NOMO-1 treated with DMSO at 0.1 percent for 48 hours (cell line): ENCODE measurements around the gene TEAD1.

Source experiments
- DNase-seq: peaks from one replicate; lab custom pipeline; 2025; ENCODE audit not compliant: unreplicated experiment; lab: John Stamatoyannopoulos, UW

Gene TEAD1

DNA sequence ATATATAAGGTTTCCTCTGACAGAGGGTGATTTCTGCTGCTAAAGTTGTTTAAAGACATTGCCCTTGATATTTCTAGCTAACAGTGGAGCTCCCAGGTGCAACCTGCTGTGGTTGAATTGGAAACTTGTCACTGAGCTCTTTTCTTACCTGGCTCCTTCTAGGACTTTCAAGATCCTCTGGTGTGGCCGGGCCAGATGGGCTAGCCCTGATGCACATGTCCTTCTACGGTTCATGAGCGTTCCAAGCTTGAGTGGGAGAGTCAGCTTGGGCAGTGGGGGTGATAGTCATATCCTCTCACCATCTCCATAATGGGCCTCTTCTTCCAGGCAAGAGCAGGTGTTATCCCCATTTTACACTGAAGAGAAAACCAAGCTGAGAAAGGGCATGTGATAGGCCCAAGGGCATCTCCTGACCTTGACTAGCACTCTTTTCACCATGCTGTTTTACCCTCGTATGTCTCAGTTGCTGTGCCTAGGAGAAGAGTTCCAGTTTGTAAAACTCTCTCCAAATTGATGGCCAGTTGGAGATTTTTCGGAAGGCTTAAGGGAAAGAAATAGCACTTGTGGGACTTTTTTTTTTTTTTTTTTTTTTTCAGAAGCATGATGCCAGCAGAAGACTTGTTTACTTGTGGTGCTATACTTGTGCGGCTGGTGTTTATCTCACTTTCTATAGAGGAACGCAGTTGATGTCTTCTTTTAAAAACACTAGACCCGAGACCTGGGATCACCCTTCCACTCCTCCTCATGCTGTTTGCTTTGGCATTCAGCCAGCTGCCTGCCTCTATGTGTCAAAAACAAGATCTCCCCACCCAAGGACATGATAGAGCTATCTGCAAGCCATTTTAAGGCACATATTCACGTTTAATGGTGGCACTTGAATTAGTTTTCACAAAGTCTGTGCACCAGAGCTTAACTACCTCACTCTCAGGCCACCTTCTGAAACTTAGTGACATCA lies 32.6 kb downstream of the TEAD1 start:
- no peak for DNase-seq

DNA sequence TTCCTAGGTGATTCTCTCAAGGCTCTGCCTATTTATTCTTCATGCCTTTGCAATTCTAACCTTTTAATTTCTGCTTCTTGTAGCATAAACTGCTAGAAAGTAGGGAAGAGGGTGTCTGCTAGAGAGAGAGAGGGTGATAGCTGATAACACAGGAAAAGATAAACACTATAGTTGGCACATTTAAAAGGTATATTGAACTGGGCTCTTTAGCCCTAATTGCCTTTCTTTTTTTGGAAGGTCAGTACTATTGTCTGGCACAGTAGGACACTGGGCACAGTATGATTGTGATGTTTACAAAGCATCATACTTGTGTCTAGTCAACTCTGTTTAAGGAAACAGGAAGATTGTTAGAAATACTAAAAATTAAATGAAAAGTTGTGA lies 33.3 kb downstream of the TEAD1 start:
- no peak for DNase-seq

DNA sequence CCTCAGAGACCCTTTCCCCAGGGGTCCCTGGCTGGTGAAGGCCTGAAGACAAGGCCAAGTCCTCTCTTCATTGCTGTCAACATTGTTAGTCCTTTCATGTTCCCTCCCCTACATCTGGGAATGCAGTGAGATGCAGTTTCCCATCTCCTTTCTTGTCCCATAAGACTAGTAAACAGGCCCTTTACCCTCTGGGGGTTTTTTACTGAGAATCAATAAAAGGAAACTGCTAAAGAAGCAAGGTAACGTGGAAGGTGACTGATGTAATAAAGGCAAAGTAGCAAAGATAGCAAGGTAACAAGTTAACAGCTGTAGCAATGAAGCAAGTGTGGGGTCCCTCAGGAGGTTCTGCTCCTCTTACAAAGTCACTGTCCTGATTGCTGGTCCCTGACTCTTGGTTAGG lies 37.3 kb downstream of the TEAD1 start:
- no peak for DNase-seq

DNA sequence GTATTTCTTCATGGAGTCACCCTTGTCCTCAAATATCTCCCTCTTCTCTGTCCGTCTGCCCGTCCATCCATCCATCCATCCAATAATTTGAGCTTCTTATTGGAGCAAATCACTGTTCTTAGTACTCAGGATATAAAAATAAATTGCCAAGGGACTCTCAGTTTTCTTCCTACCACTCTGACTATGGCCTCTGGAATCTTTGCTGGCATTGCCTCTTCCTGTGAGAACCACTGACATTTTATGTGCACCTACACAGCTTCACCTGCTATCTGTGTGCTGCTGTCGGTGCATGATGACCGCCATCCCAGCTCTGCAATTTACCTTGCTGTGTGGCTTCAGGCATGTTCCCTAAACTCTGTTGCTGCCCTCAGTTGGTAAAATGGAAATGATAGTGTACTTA lies 37.9 kb downstream of the TEAD1 start:
- DNase-seq, result no peak

DNA sequence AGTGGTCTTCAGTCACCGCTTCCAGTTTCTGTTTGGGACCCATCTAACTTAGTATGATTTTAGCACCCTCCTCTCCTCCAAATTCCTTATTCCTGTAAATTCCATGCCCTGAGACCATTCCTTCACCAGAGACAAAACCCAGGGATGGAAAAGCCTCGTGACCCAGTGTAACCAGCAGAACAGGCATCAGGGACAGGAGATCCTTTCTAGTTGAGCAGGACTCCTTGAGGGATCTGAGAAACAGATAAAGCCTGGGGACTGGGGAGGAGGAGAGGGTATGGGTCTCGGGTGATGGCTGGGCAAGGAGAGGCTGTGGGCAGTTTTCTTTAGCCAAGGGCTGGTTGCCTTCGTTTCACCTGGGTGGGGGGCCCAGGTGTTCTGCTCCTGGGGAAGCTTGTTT lies 40.9 kb downstream of the TEAD1 start:
- DNase-seq, result no peak

DNA sequence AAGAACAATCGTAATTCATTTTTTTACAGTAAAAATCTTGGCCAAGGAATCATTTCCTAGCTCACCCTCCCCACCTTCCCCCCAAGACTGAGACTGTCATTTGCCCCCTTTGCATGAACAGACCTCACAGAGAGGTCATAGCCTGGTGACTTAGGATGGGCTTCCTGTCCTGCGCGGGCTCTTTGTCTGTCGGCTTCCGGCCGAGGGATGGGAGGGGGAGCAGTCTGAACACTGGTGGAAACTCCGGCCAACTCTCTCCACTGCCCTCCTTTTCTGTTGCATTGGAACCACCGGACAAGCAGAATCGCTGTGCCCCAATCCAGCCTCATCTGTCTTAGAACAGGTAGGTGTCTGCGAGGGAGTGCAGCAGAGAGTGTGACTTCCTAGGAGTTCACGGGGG lies 41.7 kb downstream of the TEAD1 start:
- DNase-seq, result no peak

DNA sequence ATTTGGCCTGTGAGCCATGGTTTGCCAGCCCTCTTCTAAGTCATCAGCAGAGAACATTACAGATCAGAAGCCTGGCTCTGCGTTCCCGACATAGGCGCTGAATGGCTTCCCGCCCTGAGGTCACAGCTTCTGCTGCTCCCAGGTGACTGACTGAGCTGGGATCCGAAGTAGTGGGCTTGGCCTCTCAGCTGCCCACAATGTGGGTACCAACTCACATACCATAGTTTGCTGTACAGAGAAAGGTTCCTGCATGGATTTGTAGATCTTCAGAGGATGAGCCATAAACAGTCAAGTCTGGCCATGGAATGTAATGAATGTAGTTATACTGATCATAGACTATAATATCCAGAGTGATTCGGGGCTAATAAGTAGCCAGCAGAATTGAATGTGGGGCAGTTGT lies 42.6 kb downstream of the TEAD1 start:
- DNase-seq, result no peak

DNA sequence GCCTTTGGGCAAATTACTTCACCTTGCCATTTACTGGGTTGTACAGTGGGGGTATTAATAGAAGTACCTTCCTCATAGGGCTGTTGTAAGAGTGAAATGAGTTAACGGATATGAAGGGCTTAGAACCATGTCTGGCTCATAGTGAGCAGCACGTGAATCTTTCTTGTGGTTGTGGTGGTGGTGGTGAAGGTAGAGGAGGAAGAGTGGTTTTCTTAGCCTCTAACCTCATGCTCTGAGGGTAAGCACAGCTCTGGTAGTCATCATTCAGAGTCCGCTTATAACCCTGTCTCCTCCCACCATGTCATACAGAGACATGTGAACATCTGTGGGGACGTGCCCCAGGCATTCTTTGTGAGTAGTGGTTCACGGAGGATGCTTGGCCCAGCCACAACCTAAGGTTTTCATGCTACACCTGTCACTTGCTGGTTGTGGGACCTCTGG lies 43.6 kb downstream of the TEAD1 start:
- DNase-seq, result peak; percentile 10

DNA sequence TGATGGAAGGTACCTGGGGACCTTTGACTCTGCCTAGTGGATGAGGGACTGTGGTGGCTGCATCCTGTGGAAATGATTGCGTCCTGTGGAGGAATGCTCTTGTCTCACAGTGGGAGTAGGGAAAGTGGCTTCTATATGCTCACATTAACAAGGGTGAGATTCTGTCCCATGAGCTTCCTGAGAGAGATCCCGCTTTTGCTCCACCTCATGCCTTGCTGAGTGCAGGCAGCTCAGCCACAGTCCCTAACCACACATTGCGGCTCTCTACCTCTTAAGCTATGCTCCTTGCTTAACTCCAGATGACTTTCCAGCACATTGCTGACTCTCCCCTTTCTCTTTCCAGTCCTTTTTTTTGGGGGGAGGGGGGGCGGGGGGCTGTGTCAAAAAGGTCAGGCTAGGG lies 45.0 kb downstream of the TEAD1 start:
- no peak for DNase-seq

DNA sequence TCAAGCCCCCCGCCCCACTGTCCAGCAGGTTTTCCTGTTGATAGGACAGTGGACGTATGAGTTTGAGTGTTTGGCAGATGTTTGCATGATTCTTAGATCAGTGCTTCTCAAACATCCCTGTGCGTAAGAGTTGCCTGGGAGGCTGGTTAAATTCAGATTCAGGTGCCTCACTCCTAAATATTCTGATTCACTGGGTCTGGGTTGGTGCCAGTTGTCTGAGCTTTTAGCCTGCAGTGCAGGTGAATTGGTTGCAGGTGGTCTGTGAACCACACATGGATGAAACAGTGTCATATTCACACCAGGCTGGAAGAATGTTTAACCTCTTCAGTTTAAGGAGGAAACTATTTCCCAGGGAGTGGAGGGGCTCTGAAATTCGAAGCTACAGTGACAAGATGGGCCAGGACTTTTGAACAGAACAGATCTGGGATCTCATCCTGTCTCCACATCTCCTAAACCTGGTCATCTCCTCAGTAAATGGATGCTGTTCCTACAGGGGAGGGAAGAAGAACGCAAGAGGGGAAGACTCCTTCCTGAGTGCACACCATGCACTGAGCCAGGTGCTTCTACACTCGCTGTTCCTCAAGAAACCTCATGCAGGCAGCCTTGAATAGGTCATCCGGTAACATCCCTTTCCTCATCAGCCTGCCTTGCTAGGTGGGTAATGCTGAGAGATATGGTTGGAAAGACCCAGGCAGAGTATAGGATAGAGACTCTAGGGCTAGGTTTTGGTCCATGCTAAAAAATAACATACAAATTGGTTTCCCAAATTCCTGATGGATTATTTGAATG lies 47.8 kb downstream of the TEAD1 start:
- DNase-seq, result no peak

DNA sequence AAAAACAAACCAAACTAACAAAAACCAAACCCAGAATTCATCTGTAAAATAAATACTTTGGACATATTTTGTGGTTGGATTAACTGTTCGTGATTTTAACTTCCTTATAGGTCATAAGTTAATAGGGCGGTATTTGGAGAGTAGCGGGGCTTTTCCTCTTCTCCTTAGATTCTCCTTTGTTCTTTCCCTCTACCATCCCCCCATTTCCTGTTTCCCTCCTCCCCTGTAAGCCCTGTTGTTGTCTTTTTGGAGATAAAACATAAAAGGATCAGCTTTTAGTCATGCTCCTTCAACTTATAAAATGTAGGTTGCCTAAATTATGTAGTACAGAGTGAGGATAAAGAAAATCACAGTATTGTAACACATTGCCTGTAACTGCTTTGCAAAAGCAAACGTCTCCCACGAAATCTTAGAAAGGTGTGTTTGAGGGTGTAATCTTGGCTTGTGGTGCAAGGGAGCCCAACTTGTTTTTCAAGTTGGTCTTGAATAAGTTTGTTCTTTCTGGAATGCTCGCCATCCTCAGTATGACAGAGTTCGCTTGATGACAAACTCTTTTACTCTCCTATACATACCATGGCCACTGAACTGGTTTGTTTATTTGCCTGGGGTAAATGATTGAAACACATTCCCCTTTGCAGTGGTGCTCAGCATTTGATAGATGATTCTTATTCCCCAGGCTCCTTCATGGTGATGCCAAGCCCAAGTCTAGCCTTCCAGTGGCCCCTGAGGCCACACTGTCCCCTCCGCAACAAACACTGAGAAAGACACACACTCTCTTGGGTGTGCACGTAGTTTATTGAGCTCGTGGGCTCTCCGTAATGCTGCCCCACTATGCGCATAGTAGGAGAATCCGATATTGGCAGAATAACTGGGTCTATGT lies 49.4 kb downstream of the TEAD1 start:
- no peak for DNase-seq

DNA sequence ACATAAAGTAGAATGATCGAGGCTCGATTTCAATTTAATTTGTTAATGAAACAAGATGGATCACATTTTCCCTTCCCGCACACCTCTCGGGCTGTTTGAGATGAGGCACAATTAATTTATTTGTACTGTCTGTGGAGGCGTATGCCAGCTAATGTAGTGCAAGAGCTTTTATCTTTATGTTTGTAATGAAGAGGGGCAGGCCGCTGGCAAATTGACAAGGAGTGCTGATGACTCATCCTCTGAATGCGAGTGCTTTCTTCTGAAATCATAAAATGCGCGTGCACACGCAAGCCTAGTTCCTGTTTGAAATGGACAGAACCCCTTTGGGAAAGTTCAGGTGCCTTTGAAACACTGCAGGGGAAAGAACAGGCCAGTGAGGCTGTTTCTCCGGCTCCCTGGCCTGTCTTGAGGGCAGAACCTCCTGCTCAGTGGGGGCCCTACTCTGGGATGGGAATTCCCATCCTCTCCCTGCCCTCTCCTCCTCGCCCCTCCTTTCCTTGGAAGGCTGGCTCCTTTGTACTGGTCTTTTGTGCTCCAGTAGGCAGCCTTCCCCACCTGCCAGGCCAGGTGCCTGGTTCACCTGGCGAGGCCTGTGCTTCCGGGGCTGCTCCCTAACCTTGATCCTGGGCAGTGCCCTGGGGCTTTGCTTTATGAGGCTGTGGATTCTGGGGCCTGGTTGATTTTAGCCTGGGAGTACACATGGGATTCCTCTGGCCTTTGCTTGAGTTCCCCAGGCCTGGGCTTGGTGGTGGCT lies 50.3 kb downstream of the TEAD1 start:
- DNase-seq, result peak; percentile 73

DNA sequence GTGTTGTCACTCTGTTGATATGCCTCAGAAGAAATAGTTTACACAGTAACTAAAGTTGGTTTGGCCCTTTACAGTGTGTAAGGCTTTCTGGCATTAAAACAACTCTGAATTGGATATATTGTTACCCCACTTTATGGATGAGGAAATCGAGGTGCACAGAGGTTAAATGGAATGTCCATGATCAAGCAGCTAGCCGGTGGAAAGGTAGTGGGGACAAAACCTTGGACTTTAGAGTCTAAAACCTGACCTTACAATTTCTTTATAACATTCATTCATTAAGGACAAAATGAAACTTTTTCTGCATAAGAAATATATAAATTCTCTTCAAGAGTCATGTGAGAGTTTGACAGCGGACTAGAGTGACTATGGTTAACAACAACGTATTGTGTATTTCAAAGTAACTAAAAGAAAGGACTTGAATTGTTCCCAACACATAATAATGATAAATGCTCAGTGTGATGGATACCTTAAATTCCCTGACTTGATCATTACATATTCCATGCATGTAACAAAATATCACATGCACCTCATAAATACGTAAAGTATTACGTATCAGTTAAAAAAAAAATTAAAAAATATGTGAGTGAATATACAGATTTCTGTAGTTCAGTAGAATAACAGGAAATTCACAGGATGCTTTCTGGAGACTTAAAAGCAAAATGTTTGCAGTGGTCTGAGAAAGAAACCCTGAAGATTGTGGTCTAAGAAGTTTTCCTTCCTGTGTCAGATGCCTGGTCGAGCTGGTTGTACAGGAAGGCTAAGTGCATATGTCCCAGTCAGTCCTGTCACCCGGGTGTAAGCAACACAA lies 51.0 kb downstream of the TEAD1 start:
- DNase-seq, result no peak

DNA sequence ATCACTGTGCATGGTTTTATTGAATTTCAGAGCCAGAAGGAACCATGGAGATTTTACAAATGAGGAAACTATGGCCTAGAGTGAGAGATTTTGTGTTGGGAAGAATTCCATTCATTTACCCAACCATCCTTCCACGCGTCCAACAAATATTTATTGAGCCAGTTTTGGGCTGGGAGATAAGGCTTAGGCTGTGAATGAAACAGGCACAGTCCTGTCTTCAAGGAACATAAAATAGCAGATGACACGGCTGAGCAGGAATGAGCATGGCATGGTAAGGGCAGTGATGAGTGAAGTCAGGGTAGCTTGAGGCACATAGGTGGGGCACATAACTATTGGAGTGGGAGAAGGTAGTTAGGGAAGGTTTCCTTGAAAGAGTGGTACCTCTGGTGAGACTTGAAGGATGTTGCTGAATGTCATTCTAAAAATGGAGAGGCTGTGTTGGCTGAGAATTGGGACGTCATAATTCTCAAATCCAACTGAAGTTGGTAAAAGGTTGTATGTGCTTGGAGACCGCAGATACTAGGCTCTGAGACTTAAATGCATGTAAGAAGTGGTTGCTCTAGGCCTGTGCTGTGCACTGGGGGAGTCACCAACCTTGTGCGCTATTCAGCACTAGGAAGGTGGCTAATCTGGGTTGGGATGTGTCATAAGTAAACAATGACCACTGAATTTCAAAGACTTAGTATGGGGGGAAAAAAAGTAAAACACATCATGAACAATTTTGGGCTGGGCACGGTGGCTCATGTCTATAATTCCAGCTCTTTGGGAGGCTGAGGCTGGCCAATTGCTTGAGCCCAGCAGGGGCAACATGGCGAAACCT lies 51.9 kb downstream of the TEAD1 start:
- DNase-seq, result no peak

DNA sequence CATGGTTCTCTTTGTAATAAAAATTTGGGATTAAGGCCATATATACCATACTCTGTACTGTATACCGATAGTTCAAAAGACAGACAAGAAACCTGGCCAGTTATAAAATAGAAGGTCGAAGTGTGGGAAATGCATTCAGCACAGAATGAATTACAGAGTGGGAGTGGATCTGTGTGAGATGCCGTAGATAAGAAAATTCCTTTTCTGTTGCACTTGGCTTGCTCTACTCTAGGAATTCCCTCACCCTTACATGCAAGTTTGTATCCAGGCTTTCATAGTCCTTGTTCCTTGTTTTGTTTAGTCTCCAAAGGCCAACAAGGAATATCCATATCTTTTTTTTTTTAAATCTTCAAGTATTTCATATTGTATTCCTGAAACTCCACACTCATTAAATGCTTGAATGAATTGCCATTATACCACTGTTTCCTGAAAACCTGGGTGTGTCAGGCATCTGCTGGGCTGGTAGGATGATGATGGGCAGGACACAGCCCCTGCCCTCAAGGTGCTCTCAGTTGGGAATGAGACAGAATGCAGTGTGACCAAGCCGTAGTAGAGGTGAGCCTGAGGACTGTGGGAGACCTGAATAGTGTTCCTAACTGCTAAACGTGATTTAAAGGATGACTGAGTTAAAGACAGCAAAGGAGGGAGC lies 53.5 kb downstream of the TEAD1 start:
- no peak for DNase-seq

DNA sequence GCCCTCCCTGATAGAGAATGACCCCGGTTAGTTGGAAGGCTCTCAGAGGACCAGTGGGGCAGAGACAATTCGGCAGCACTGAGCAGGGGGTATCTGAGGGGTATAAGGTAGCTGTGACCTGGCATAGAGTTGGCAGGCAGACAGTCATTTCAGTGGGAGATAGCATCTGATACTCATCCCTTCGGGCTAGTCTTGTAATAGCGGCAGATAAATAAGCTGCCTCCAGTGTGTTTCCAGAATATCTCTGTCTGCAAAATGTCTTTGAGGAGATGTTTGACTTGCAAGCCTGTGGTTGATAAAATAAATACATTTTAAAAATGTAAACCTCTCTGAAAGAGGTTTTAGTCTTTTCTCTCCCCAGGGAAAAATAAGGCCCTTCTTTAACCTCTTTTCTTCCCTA lies 54.2 kb downstream of the TEAD1 start:
- DNase-seq, result no peak

DNA sequence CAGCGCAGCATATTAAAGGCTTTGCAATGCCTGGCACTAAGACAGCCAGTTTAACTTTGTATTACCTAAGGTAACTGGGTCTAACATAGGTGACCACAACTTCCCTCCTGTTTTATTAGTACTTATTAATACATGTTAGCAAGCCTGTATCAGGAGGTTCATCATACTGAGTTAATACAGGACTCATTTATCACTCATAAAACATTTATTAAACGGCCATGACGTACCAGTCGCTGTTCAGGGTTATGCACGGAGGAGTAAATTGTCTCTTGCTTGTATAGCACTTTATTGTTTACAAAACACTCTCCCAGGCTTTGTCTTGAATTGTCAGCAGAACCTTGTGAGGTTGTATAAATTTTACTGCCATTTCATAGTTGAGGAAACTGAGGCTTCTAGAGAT lies 55.7 kb downstream of the TEAD1 start:
- no peak for DNase-seq

DNA sequence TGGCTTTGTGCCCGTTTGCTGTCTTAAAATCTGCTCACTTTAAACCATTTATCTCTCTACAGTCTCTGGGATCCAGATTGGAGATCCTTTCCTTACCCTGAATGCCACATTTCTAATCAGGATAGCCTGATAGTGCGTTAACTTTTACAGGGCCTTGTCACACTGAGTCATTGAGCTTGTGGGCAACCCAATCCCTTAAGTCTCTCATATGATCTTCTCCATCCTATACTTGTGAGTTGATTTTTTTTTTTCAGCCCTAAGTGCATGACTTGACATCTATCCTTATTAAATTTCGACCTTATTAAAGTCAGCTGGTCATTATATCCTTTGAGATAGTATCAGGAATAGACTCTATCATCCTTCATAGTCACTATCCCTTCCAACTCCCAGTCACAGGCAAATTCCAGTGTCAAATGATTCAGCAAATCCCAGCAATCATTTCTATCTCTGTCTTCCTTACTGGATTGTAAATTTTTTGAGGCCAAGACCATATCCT lies 57.7 kb downstream of the TEAD1 start:
- no peak for DNase-seq
